GM21526 (cell line): ENCODE results near the gene CDH4.
"Not testable (repeated sequence)": the region's sequence is repeated elsewhere in the genome, so short reads cannot be mapped to it uniquely, and the experiment has no call there.

Experiments used
- ATAC-seq: cut with Tn5 transposase; IDR thresholded peaks from one replicate; pipeline ENCODE4 v1.9.1; 2021; ENCODE audit warnings: moderate library complexity; ENCODE audit not compliant: unreplicated experiment, low FRiP score

Gene CDH4

GRCh38 chr20:61406773-61407172, 154.7 kb downstream of the CDH4 start:
- ATAC-seq = not testable (repeated sequence)

GRCh38 chr20:61407561-61407960, 155.5 kb downstream of the CDH4 start:
- no peak for ATAC-seq

GRCh38 chr20:61408951-61409740, 157.1 kb downstream of the CDH4 start:
- ATAC-seq = no peak

- ATAC-seq = no peak
Measured at GRCh38 chr20:61411743-61412142, 159.7 kb downstream of the CDH4 start.

- no peak for ATAC-seq
Measured at GRCh38 chr20:61413752-61414151, 161.7 kb downstream of the CDH4 start.

- ATAC-seq = no peak
Measured at GRCh38 chr20:61414455-61414991, 162.5 kb downstream of the CDH4 start.

GRCh38 chr20:61416546-61416945, 164.5 kb downstream of the CDH4 start:
- no peak for ATAC-seq

- ATAC-seq = no peak
Measured at GRCh38 chr20:61417221-61417941, 165.3 kb downstream of the CDH4 start.

- ATAC-seq = no peak
Measured at GRCh38 chr20:61419010-61419409, 166.9 kb downstream of the CDH4 start.

GRCh38 chr20:61419501-61419900, 167.4 kb downstream of the CDH4 start:
- no peak for ATAC-seq

GRCh38 chr20:61420056-61420455, 168.0 kb downstream of the CDH4 start:
- no peak for ATAC-seq

- ATAC-seq = no peak
Measured at GRCh38 chr20:61420781-61421180, 168.7 kb downstream of the CDH4 start.

- no peak for ATAC-seq
Measured at GRCh38 chr20:61422636-61423425, 170.8 kb downstream of the CDH4 start.

- no peak for ATAC-seq
Measured at GRCh38 chr20:61424011-61424627, 172.1 kb downstream of the CDH4 start.

- no peak for ATAC-seq
Measured at GRCh38 chr20:61424628-61425420, 172.8 kb downstream of the CDH4 start.

GRCh38 chr20:61425541-61425991, 173.5 kb downstream of the CDH4 start:
- ATAC-seq = not testable (repeated sequence)

- ATAC-seq = no peak
Measured at GRCh38 chr20:61426352-61426751, 174.3 kb downstream of the CDH4 start.

GRCh38 chr20:61429458-61430227, 177.6 kb downstream of the CDH4 start:
- ATAC-seq = no peak

- ATAC-seq = no peak
Measured at GRCh38 chr20:61430228-61430624, 178.2 kb downstream of the CDH4 start.
